GM19452 (cell line): Measurements from ENCODE around the gene PRPF31.
"Not testable (repeated sequence)": the region's sequence is repeated elsewhere in the genome, so short reads cannot be mapped to it uniquely, and the experiment has no call there.

ENCODE experiments used
- ATAC-seq: cut with Tn5 transposase; IDR thresholded peaks from one replicate; pipeline ENCODE4 v1.9.1; 2021; ENCODE audit not compliant: unreplicated experiment

Gene PRPF31

DNA sequence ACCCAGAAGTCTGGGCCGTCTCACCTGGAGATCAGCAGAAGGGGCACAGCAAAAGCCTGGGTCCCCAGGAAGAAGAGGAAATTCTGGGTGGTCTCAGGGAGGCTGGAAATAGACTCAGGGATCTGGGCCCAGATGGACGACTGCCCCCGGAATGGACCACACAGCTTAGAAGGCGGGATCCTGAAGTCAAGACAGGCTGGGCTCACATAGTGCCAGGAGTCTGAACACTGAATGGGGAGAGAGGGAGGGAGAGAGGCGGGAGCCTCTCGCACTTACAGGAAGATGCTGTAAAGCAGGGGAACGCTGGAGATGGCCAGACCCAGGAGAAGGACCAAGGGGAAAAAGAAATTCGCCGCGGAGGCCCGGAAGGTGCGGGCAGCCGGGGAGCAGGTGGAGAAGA is 45.3 kb downstream of the PRPF31 start:
- ATAC-seq: no peak

DNA sequence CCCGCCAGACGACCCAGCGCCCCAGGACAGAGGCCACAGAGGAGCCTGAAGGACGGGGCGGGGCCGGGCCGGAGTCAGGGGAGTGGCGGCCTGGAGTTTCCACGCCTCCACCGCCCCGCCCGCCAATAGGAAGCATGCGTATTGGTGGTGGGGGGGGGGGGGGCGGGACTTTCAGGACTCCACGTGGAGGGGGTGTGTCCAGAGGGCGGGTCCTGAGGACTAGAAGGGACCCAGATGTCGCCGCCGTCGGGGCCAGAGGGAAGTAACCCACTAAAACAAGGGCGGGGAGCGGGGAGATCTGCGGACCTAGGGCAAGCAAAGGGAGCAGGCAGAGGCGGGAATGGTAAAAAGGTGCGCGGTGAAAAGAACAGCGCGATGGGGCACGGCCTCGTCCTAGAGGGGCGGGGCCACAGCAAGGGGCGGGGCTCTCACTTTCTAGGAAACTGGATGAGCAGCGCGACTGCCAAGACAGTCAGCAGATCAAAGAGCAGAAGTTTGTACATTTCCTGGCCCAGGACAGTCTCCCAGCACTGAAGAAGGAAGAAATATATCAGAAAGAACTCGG is 46.8 kb downstream of the PRPF31 start:
- ATAC-seq: no peak

DNA sequence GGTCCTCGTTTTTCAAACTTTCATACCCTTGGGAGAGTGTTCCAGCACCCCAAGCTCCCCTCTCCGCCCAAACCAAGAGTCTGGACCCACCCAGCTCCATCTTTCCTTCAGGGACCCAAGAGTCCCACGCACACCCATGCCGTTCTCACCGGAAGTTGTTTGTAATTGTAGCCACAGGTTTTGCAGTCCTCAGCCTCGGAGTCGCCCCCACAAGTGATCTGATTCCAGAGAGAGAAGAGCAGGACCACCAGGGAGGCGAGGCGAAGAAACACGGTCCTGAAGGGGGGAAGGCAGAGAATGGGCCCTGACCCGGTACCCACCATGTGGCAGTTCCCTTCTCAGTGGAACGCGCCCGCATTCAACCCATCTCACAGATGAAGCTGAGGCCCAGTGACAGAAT is 47.3 kb downstream of the PRPF31 start:
- no peak for ATAC-seq

DNA sequence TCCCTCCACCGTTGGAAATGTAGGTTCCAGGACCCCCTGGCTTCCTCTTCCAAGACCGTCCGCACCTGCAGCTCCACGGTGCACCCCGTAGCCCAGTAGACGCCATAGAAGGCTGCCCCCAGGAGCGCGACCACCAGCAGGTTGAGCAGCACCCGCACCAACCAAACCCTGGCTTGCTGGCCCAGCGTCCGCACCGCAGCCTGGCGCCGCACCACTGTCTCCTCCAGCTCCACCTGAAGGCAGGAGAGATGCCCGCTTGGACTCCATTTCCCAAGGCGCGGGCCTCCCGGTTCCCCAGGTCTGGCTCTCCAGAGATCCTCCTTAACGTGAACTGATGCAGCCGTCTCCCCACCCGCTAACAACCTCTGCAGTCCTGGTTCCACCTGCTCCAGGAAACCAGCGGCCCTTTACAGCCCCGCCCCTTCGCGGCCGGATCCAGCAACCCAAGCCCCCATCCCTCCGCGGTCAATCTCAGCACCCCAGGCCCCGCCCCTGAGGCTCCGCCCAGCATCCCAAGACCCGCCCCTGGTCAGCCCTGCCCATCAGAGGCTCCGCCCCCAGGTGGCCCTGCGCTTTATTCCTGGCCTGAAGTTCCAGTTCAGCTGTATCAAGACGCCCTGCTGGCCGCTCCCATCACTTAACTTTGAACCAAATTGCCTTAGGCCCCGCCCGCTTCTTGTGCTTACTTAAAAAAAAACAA is 49.0 kb downstream of the PRPF31 start:
- ATAC-seq: no peak

DNA sequence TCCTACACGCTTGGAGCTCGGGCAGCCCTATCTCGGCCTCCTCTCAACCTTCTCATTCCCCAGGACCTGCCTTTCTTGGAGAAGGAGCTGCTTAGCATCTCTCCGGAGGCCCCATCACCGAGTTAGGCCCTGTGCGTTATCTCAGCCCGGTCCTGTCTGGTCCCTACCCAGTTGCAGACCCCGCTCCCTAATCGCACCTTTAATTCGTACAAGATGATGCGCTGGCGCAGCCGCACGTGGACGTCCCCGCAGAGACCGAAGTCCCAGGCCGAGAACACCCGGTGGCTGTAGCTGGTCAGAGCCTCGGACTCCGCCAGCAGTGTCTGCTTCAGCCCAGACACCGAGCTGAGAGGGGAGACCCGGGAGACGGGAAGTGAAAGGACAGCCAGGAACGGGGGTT is 49.7 kb downstream of the PRPF31 start:
- ATAC-seq: no peak

GRCh38 chr19:54168174-54168917 is 52.8 kb downstream of the PRPF31 start:
- ATAC-seq: no peak

DNA sequence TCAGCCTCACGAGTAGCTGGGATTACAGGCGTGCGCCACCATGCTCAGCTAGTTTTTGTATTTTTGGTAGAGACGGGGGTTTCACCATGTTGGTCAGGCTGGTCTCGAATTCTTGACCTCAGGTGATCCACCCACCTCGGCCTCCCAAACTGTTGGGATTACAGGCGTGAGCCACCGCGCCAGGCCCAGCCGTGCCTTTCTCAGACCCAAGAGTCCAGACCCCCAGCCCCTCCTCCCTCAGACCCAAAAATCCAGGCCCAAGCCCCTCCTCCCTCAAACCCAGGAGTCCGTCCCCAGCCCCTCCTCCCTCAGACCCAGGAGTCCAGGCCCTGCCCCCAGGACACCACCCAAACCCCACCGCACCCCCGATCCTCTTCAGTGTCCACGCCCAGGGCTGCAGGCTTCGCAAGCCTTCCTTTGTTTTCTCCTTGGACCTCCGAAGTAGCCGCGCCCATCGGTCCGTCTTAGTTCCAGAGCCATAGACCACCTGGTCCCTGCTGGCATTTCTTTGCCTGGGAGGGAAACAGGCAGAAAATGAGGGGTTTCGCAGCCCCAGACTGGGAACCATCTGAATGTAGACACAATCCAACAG is 53.7 kb downstream of the PRPF31 start:
- no peak for ATAC-seq

GRCh38 chr19:54171736-54172431 is 56.3 kb downstream of the PRPF31 start:
- ATAC-seq: not testable (repeated sequence)

DNA sequence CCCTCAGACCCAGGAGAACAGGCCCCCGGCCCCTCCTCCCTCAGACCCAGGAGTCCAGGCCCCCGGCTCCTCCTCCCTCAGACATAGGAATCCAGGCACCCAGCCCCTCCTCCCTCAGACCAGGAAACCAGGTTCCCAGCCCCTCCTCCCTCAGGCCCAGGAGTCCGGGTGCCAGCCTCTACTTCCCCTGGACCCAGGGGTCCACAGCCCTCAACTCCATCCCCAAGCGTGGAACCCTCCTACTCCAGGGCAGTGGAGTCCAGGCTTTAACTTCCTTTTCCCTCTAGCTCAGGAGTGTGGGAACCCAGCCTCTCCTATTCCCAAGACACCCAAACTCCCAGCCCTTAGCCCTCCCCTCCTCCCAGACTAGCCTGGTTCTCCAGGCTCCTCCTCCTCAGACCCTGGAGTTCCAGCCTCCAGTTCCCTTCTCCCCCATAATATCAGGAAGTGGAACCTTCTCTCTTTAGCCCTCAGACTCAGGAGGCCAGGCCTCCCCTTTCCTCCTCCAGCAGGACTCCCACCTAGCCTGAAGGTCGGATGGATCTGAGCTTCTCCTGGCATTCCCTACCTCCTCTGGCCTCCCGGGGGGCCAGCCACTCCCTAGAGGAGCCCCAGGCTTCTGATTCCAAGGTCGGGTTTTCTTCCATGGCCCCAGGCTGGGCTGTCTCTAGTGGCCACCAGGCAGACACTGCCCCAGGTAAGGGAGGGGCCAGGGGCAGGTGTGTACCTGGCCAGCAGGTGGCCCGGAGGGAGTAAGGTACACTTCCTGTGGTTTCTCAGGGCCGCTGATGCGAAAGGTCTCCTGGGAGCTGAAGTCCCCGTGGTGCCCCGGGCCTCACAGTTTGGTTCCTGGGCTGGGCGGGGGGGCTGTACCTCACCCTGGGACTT is 57.2 kb downstream of the PRPF31 start, which contains the start of gene TMC4:
Gene TMC4 (minus strand): TSS at position 690 of the 888 bp plus-strand sequence. CDS start 43 bp downstream, at position 647.
- no peak for ATAC-seq

GRCh38 chr19:54173359-54173699 is 57.8 kb downstream of the PRPF31 start:
- ATAC-seq: no peak

DNA sequence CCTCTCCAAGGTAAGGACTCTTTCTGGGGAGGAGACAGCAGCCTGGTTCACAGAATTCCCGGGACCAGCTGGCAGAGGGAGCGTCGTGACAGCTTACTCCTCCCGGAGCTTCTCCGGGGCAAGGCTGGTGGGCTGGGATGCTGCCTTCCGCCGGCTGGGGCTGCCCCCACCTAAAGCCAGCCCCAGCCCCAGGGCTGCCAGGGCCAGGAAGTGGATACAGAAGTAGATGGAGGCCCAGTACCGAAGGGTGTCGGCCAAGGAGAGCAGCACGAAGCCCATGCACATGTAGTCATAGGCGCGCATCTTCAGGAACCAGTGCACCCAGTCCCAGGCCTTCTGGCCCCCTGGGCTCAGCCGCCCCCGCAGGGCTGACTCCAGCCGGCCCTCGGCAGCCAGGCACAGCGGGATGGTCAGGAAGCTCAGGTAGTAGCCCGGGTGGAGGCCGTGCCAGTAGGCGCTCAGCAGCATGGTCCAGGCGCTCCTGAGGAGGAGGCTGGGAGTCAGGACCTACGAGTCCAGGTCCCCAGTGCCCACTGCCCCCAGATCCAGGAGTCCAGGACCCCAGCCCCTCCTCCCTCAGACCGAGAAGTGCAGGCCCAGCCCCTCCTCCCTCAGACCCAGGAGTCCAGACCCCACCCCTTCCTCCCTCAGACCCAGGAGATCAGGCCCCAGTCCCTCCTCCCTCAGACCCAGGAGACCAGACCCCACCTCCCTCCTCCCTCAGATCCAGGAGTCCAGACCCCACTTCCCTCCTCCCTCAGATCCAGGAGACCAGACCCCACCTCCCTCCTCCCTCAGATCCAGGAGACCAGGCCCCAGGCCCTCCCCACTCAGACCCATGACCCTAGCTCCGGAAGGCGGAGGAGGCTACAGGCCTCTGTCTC is 58.6 kb downstream of the PRPF31 start:
- ATAC-seq: no peak

DNA sequence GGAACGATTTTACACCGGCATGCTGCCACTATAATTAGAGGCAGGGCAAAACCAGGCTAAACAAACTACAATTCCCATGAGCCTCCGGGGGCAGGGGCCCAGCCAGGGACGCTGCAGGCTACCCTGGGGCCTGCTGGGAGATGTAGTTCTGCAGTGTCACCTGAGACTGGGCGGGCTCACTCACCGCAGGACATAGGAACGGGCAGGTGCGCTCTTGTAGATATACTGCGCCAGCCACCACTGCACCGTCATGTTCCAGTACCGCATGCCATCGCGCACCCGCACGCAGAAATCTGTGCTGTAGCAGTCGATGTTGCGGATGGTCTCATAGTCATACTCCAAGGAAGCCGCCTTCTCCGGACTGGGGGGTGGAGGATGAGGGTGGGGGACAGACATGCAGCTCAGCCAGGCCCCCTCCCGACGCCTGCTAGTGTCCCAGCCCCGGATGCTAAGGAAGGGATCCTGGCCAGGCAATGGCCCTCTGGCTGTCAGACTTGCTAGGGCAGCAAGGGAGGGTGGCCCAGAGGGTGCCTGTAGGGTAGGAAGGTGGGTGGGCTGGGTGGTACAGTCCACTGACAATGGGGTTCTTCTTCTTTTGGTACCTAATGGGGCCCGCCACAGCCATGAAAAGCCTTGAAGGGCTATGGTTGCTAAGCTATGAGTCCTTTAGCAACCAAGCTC is 63.2 kb downstream of the PRPF31 start:
- ATAC-seq: no peak

DNA sequence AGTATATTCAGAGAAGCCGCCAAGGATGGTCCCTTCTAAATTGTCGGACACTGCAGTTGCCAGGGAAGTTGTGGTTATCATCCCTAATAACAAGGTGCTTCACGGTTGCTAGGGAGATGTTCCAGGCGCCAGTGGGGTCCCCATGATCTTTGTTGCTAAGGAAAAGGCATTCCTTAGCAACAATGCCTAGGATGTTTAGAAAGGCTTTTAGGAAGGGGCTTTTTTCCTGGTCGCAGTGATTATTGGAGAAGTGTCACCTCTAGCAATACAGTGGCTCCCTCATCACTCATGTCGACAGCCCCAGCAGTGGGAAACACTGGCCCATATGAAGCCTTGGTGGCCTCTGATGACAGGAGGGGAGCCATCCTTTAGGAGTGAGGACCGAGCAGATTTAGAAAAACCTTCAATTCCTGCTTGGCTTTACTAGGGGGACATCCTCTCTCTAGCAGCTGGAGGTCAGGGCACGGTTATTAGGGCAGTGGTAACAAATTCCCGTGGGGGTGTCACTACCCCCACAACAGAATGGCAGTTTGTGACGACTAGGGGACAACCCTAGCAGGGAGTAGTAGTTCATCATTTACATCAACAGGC is 63.8 kb downstream of the PRPF31 start:
- ATAC-seq: no peak

GRCh38 chr19:54179921-54180461 is 64.4 kb downstream of the PRPF31 start:
- ATAC-seq: no peak

- ATAC-seq: no peak
These were observed 65.1 kb downstream of the PRPF31 start for GRCh38 chr19:54180691-54181091.
